Hippocampal formation (tissue), 2 donors: Measurements from ENCODE around the gene FPR1.
"Not testable (repeated sequence)": the region's sequence is repeated elsewhere in the genome, so short reads cannot be mapped to it uniquely, and the experiment has no call there.

Source experiments
- DNase-seq, 2 donors: peaks; one replicate each; lab custom pipeline; 2025; lab: John Stamatoyannopoulos, UW

Gene FPR1

GRCh38 chr19:51779181-51779580 is 27.5 kb upstream of the FPR1 start:
- DNase-seq, result no peak

GRCh38 chr19:51777570-51778462 is 26.1 kb upstream of the FPR1 start:
- peak; percentile 46 to 78 for DNase-seq

- not testable (repeated sequence) for DNase-seq
Observed at GRCh38 chr19:51776561-51776960, 24.9 kb upstream of the FPR1 start.

GRCh38 chr19:51772977-51773376 is 21.3 kb upstream of the FPR1 start:
- no peak for DNase-seq

- no peak for DNase-seq
Observed at GRCh38 chr19:51771376-51772130, 19.9 kb upstream of the FPR1 start.

- no peak for DNase-seq
Observed at GRCh38 chr19:51766461-51766860, 14.8 kb upstream of the FPR1 start.

- no peak for DNase-seq
Observed at GRCh38 chr19:51765086-51765485, 13.4 kb upstream of the FPR1 start.

GRCh38 chr19:51761696-51762095 is 10.0 kb upstream of the FPR1 start:
- no peak for DNase-seq

GRCh38 chr19:51760697-51761356 is 9.1 kb upstream of the FPR1 start, which contains the start of gene FPR2:
TSS of gene FPR2 (plus strand) at chr19:51761180. CDS start at chr19:51768659, 7,479 bp downstream.
- no peak for DNase-seq

- no peak for DNase-seq
Observed at GRCh38 chr19:51755571-51755970, 3.9 kb upstream of the FPR1 start.

- no peak for DNase-seq
Observed at GRCh38 chr19:51754770-51755169, 3.1 kb upstream of the FPR1 start.

GRCh38 chr19:51754109-51754508 is 2.4 kb upstream of the FPR1 start:
- peak in 1 of 2 donors; percentile 43 for DNase-seq

GRCh38 chr19:51750400-51751094 is 1.1 kb downstream of the FPR1 start:
- no peak for DNase-seq

GRCh38 chr19:51749979-51750378 is 1.7 kb downstream of the FPR1 start:
- no peak for DNase-seq

- no peak for DNase-seq
Observed at GRCh38 chr19:51746731-51747130, 4.9 kb downstream of the FPR1 start.

GRCh38 chr19:51743405-51743804 is 8.3 kb downstream of the FPR1 start:
- no peak for DNase-seq

GRCh38 chr19:51742789-51743188 is 8.9 kb downstream of the FPR1 start:
- DNase-seq, result no peak

GRCh38 chr19:51740356-51740755 is 11.3 kb downstream of the FPR1 start:
- no peak for DNase-seq

- DNase-seq, result no peak
Observed at GRCh38 chr19:51739466-51740213, 12.0 kb downstream of the FPR1 start.

GRCh38 chr19:51738523-51738922 is 13.2 kb downstream of the FPR1 start:
- not testable (repeated sequence) for DNase-seq

- no peak for DNase-seq
Observed at GRCh38 chr19:51737924-51738323, 13.8 kb downstream of the FPR1 start.
